Activated CD8-positive, alpha-beta memory T cell treated with anti-CD3 and anti-CD28 coated beads for 48 hours (primary cell): Measurements from ENCODE around the gene EXD2.
"Not testable (repeated sequence)": the region's sequence is repeated elsewhere in the genome, so short reads cannot be mapped to it uniquely, and the experiment has no call there.

Experiments used
- DNase-seq, 3 experiments: peaks; one replicate each; pipeline ENCODE4 v3.0.0-alpha.2; 2020; ENCODE audit warnings: low read depth in 2 of 3, low spot score in 2 of 3

The EXD2 gene

DNA sequence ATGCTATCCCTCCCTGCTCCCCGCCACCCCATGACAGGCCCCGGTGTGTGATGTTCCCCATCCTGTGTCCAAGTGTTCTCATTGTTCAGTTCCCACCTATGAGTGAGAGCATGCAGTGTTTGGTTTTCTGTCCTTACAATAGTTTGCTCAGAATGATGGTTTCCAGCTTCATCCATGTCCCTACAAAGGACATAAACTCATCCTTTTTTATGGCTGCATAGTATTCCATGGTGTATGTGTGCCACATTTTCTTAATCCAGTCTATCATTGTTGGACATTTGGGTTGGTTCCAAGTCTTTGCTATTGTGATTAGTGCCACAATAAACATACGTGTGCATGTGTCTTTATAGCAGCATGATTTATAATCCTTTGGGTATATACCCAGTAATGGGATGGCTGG, 86.1 kb downstream of the EXD2 start:
- not testable (repeated sequence) for DNase-seq

DNA sequence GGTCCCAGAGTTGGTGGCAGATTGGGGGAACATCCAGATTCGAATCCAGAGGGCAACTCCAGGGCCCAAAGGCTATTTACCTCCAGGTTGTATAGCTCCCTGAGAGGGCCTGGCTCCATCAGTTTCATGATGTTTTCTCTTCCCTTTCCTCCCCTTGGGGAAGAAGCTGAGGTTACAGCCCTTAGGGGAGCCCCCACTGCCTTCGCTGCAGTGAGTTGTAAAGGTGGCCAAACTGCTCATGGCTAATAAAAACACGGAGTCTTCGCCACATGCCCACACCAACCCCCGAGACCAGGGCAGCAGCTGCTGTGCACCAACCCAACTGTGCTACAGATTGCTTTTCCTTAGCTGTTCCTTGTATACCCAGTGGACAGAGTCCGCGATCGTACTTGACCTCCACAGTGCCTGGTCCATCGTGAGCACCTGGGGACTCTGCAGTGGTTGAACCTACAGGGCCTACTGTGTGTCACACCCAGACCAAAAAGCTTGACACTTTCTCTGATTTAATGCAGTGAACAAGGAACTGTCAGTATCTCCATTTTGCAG, 89.5 kb downstream of the EXD2 start:
- no peak for DNase-seq

GRCh38 chr14:69281450-69282169, 90.3 kb downstream of the EXD2 start:
- DNase-seq, result no peak

- DNase-seq, result no peak
Measured at GRCh38 chr14:69282448-69282847, 91.2 kb downstream of the EXD2 start.

DNA sequence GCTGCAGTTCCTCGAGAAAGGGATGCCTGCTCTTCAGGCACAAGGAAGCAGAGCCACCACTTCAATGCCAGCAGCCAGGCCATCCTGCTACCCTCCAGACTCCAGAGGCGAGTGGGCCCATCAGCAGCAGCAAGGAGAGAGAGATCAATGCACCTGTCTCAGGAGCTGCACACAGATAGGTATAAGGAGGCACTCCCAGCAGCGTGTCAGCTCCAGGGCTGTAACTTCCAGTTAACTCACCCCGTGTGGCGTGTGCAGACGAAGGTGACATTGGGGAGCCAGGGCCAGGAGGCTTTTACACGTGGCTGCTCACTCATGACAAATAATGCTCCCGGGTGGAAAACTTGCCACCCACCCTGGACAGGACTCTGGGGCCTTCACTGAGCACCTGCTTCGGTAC, 92.9 kb downstream of the EXD2 start:
- no peak for DNase-seq

DNA sequence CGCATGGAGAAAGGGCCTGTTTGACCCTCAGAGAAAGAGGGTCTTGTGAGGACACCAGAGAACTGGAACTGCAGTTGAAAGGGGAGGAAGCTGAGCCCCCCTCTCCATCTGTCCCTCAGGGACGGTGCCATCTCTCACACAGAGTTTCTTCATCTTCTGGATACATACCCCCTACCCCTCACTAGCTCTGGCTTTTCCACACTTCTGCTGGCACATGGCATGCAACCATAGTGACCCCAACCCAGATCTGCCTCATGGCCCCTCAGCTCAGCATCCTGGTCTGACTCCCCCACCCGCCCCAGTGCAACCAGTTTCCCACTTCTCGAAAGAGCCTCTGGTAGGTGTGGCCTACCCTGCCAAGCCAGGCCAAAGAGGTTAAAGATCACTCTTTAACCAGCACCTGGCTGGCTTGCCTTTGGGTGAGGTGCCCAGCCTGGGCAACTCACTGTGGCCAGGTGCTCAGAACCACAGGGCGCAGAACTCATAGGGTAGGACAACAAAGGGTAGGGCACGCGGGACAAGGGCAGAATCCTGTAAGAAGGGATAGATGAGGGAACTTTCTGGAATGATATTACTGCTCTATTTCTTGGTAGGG, 94.5 kb downstream of the EXD2 start:
- no peak for DNase-seq

DNA sequence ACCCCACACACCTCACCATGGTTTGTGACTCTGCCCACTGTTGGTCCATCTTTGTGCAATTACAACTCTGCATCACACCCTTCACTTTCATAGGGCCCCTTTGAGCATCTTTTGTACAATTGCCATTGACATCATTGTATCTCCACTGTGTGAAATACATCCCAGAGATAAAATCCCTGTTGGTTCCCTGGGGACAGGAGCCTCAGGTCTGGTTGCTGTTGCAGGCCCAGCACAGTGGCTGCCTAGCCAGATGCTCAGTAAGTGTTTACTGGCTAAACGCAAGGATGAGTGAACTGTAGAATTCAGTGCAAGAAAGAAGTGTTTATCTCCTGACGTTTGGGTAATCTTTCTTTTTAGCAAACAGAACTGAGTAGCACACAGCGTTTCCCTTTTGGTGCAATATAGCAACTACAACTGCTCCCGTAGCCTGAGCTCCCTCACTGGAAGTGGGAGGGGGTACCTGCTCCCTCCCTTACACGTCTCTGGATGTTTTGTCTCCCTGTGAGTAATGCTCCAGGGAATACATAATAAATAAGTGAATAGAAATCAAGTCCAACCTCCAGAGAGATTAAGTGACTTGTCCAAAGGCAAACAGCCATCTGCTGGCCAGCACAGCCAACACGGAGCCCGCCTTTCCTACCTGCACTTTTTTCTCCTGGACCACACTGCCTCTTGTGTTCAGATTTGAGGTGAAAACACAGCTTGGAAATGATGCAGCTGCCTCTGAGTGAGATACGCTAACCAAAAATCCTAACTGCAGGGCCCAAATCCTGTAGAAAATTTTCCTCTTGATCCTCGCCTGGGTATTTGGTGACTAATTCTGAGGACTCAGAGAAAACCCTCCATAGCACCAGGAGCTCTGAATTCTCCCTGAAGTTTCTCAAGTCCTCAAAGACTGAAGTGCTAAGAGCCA, 96.1 kb downstream of the EXD2 start:
- DNase-seq, result no peak

DNA sequence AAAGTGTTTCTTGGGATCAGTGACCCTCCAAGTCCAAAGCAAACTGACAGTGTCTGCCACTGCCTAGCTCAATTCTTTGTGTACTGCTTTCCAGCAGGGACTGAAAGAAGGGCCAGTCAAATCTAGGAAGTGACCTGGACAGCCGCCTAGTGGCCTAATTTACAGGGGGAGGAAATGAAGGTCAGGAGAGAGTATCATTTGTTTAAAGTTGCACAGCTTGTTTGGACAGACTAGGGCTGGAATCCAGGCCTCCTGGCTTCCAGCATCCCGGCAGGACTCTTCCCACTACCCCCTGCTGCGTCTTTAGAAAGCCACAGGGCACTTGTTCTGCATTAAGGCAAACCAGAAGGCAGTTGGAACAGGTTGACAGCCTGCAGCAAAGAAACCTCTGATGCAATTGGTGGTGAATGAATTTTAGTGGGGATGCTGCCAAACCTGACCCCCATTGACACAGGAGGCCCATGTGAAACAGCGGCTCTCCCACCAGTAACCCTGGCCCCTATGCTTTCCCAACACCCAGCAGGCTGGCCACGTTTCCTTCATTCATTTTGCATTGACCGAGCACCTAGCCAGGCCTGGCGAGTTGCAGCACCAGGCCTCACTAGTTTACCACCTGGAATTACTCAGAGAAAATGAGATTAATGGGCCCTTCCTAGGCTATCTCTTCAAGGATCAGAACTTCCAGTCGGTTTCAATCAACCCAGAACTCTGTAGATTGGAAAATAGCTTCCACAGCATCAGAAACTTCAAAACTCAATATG, 96.9 kb downstream of the EXD2 start:
- DNase-seq, result no peak

DNA sequence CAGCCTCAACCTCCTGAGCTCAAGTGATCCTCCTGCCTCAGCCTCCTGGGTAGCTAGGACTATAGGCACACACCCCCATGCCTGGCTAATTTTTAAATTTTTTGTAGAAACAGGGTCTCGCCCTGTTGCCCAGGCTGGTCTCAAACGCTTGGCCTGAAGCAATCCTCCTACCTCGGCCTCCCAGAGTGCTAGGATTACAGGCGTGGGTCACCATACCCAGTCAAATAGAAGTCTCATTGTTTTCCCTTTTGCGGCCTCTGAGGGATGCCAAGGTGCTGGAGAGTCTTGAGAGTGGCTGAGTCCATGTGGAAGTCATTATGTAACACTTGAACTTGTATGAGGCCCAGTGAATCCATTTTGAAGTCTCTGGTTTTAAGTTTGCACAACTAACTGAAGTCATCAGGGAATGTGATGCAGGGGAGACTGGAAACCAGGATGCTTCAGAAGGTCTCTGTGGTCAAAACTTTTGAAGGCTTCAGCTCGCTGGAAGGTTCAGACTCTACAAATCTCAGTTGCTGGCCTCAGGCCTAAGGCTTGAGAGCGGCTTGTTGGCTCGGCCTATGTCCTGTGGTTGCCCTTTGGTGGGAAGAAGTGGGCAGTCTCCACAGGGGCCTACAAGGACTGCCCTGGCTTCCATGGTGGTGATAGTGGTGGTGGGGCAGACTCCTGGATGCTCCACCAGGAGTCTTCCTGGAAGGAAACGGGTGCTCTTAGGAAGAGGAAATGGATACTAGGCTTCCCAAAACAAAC, 97.8 kb downstream of the EXD2 start:
- no peak for DNase-seq

- DNase-seq, result no peak
Measured at GRCh38 chr14:69289811-69290520, 98.7 kb downstream of the EXD2 start.

DNA sequence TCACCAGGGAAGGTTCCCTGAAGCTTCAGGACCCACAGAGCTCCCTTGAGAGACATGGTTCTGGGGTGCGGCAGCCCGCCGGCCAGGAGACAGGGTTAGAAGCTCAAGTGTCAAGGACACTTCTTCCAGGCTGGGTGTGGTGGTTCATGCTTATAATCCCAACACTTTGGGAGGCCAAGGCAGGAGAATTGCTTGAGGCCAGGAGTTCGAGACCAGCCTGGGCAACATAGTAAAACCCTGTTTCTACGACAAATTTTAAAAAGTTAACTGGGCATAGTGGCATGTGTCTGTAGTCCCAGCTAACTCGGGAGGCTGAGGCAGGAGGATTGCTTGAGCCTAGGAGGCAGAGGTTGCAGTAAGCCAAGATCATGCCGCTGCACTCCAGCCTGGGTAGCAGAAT, 99.6 kb downstream of the EXD2 start:
- not testable (repeated sequence) for DNase-seq

DNA sequence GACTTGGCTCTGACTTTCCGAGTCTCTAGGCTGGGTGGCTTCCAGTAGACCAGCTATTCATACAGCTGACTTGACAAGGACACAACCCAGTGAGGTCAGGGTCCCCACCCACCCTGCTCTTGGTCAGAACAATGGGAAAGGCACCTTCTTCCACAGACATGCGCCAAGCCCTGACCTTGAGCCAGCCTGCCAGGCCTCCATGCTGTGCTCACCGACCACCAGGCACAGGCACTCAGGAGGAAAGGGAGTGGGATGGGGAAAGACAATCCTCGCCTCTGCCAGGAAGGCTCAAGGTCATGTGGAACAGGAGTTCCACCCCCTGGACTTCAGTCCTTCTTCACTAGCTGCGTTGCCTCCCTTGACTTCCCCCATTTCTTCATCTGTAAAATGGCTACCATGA, 100.1 kb downstream of the EXD2 start:
- no peak for DNase-seq

DNA sequence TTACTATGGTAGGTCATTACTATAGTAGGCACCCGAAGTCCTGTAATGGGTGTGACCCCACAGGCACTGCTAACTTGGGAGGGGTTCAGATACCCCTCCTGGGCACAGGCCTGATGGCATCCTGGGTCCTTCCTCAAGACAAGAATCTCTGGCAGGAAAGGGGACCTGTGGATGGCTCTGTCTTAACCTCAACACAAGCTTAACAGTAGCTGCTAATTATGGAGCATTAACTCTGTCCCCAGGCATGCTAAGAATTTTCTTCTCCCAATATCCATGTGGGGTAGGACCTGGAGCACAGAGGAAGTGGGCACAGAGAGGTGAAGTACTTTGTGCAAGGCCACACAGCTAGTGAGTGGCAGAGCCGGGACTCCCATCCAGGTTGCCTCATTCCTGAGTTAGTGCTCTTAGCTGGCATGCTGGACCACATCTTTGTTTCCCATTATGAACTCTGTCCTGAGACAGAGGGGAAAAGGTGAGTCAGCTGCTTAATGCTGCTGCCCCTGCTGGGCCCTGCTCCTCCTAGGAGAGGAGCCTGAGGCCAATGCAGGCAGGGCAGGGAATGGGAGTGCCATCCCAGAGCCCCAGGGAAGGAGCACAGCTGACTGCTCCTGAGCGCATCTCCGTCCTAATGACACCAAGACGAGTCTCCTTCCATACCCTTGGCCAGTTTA, 100.7 kb downstream of the EXD2 start:
- DNase-seq, result no peak
